ENCODE results near the gene GLCCI1. TPM values are rescaled to one million over a fixed set of nuclear protein-coding genes. Genes with fewer than 3 reads are reported as not detected.

The GLCCI1 gene
- total and polyA plus RNA-seq, 10 of the 15 experiments (the other 5 are each of a cell fraction or from before 2014, with no cell fraction given) = 12.6 to 92.0 (median 27.6) TPM

- TF ChIP-seq RELB (IDR thresholded peaks at IDR 0.05; ENCODE audit: low read depth) (peak; percentile 53; the same call in 1 of the 2 replicates), CBX5 (IDR thresholded peaks at IDR 0.05; ENCODE audit: low read depth) (peak; percentile 58; the same call in 1 of the 2 replicates), SUPT20H (IDR thresholded peaks at IDR 0.05; ENCODE audit: borderline replicate concordance, control insufficient read depth, low read depth, low read length) (no peak), CHD4 (IDR thresholded peaks at IDR 0.05) (no peak), ZNF24 (IDR thresholded peaks at IDR 0.05) (no peak), FOXM1 (IDR thresholded peaks at IDR 0.05; ENCODE audit: low read depth, low read length) (peak; percentile 94), ZBTB4 (CRISPR knock-in tag; IDR thresholded peaks at IDR 0.05) (no peak), RAD21 (IDR thresholded peaks at IDR 0.05; ENCODE audit: insufficient read depth, low read depth, low read length) (no peak), ESRRA (IDR thresholded peaks at IDR 0.05; ENCODE audit: low read length) (no peak), BCL11A (IDR thresholded peaks at IDR 0.05; ENCODE audit: low read depth, low read length) (peak; percentile 60; the same call in 1 of the 2 replicates), CEBPB (IDR thresholded peaks at IDR 0.05; ENCODE audit: borderline replicate concordance in 1 of 2, low read depth in 2 of 2, low read length in 2 of 2) (peak in 1 of 2 experiments; percentile 75; a peak in 1 of 4 replicates), ATF7 (IDR thresholded peaks at IDR 0.05; ENCODE audit: low read depth) (0 out of 2 replicates have a peak, but pooled peaks have one; percentile 22), CHD1 (IDR thresholded peaks at IDR 0.05; ENCODE audit: low read depth, low read length) (no peak), IRF3 (IDR thresholded peaks at IDR 0.05) (no peak), BCLAF1 (IDR thresholded peaks at IDR 0.05) (no peak), MEF2B (IDR thresholded peaks at IDR 0.05; ENCODE audit: partially characterized antibody, poor library complexity, severe bottlenecking) (no peak), SKIL (IDR thresholded peaks at IDR 0.05; ENCODE audit: low read depth, poor library complexity, severe bottlenecking) (no peak)
These were observed 2.4 kb upstream of the GLCCI1 start (continued) for GRCh38 chr7:7966141-7966734.
